Endothelial cell of umbilical vein (primary cell): ENCODE data around the gene EHBP1L1. TPM values are rescaled to one million over a fixed set of nuclear protein-coding genes. Genes with fewer than 3 reads are reported as not detected.

ENCODE experiments used
- BruUV-seq: library from RNA; stranded (reverse); fragments of 400-500 nt; replicated peaks from 2 replicates; lab custom pipeline; 2021; lab: Mats Ljungman, UMichigan
- CTCF ChIA-PET: fragments of 300-600, 350-600 bp; sonication (Branson Sonifier 250); formaldehyde crosslinking; loops from one replicate; lab custom pipeline; 2021; ENCODE audit warnings: antibody characterized with exemption, inconsistent platforms; lab: Charles Lee
- POLR2A ChIA-PET: fragments of 300-600, 350-600 bp; sonication (Branson Sonifier 250); formaldehyde crosslinking; loops from one replicate; lab custom pipeline; 2021; ENCODE audit warnings: antibody characterized with exemption, inconsistent platforms; lab: Charles Lee
- DNase-seq: peaks from one replicate; pipeline ENCODE4 v3.0.0-alpha.2; 2011; ENCODE audit warnings: low read depth, low spot score
- FAIRE-seq: peaks from 2 replicates; lab custom pipeline; 2011; peaks lifted over from hg19 to GRCh38; lab: Jason Lieb, UNC
- H2AFZ ChIP-seq: 2 replicates; pipeline ENCODE4 v1.6.0; 2012; ENCODE audit warnings: low read depth, low read length, control low read depth, inconsistent platforms
- H3K27ac ChIP-seq: 2 replicates; pipeline ENCODE4 v1.5.1; 2011; ENCODE audit warnings: low read depth, mild to moderate bottlenecking, control low read depth, low read length, moderate library complexity; ENCODE audit not compliant: insufficient read depth
- H3K27me3 ChIP-seq, 2 experiments: 2 replicates each; pipeline versions ENCODE4 v1.6.0 to v1.6.1; 2011; ENCODE audit warnings: low read length in 2 of 2, mixed read lengths in 1 of 2; ENCODE audit not compliant: control insufficient read depth in 2 of 2, insufficient read depth in 2 of 2
- H3K36me3 ChIP-seq, 2 experiments: 2 replicates in 1 of 2; 3 replicates in 1 of 2; pipeline ENCODE4 v1.5.1; 2011; ENCODE audit warnings: low read length in 2 of 2, mild to moderate bottlenecking in 1 of 2, moderate library complexity in 1 of 2; ENCODE audit not compliant: control insufficient read depth in 2 of 2, insufficient read depth in 2 of 2; ENCODE audit errors: extremely low read depth in 1 of 2
- H3K4me1 ChIP-seq: 3 replicates; pipeline ENCODE4 v1.5.1; 2011; ENCODE audit warnings: mild to moderate bottlenecking, low read length; ENCODE audit not compliant: control insufficient read depth, insufficient read depth; ENCODE audit errors: extremely low read depth
- H3K4me2 ChIP-seq: 2 replicates; pipeline ENCODE4 v1.6.1; 2011; ENCODE audit warnings: low read length, control low read depth, mixed read lengths; ENCODE audit not compliant: insufficient read depth
- H3K4me3 ChIP-seq, 3 experiments: fragments of 200-600 bp in 1 of 3; sonication (generic), shearing (Covaris generic) in 1 of 3; replicated peaks in 1 of 3; 2 replicates each; pipeline ENCODE4 v1.5.1; 2011 to 2016; ENCODE audit warnings: control low read depth in 3 of 3, low read length in 3 of 3, mild to moderate bottlenecking in 2 of 3, inconsistent platforms in 1 of 3, low read depth in 1 of 3, moderate library complexity in 1 of 3; ENCODE audit not compliant: insufficient read depth in 1 of 3
- H3K79me2 ChIP-seq: 2 replicates; pipeline ENCODE4 v1.6.0; 2012; ENCODE audit warnings: low read length, inconsistent platforms; ENCODE audit not compliant: control insufficient read depth, insufficient read depth
- H3K9ac ChIP-seq: replicated peaks from 2 replicates; pipeline ENCODE3; 2011; ENCODE audit warnings: low read length, control low read depth; ENCODE audit not compliant: insufficient read depth; ENCODE audit errors: extremely low read depth
- H3K9me1 ChIP-seq: replicated peaks from 3 replicates; pipeline ENCODE4 v1.6.0; 2011; ENCODE audit warnings: mild to moderate bottlenecking, low read length; ENCODE audit not compliant: control insufficient read depth, insufficient read depth; ENCODE audit errors: extremely low read depth
- H3K9me3 ChIP-seq: replicated peaks from 2 replicates; pipeline ENCODE4 v1.5.1; 2012; ENCODE audit warnings: low read length, inconsistent platforms; ENCODE audit not compliant: control insufficient read depth, insufficient read depth
- H4K20me1 ChIP-seq: replicated peaks from 2 replicates; pipeline ENCODE3; 2011; ENCODE audit warnings: mild to moderate bottlenecking, low read length; ENCODE audit not compliant: control insufficient read depth, insufficient read depth; ENCODE audit errors: extremely low read depth
- CTCF ChIP-seq, 2 donors: IDR thresholded peaks; 1 replicate in 1 of 2; 2 replicates in 1 of 2; pipeline ENCODE4 v1.5.1; 2011; ENCODE audit warnings: low read length in 2 of 2, mild to moderate bottlenecking in 2 of 2, moderate library complexity in 2 of 2, control low read depth in 1 of 2, inconsistent platforms in 1 of 2, low read depth in 1 of 2; ENCODE audit not compliant: insufficient read depth in 1 of 2; ENCODE audit errors: extremely low read depth in 1 of 2
- EZH2 ChIP-seq: IDR thresholded peaks from 2 replicates; pipeline ENCODE4 v1.6.1; 2012; ENCODE audit warnings: borderline replicate concordance, low read depth, mild to moderate bottlenecking, moderate library complexity, low read length, inconsistent platforms; ENCODE audit not compliant: severe bottlenecking
- FOS ChIP-seq: IDR thresholded peaks from 2 replicates; pipeline ENCODE4 v1.6.1; 2011; ENCODE audit warnings: mild to moderate bottlenecking, low read length, moderate library complexity, borderline replicate concordance; ENCODE audit not compliant: insufficient read depth
- GATA2 ChIP-seq: IDR thresholded peaks from 2 replicates; pipeline ENCODE4 v1.7.0; 2011; ENCODE audit warnings: low read depth, mild to moderate bottlenecking, moderate library complexity, mixed read lengths, low read length; ENCODE audit not compliant: insufficient read length, insufficient read depth
- JUN ChIP-seq: IDR thresholded peaks from 2 replicates; pipeline ENCODE4 v1.6.1; 2011; ENCODE audit warnings: borderline replicate concordance, low read depth; ENCODE audit not compliant: insufficient read length, insufficient read depth
- MAX ChIP-seq: IDR thresholded peaks from 2 replicates; pipeline ENCODE4 v1.6.1; 2011; ENCODE audit not compliant: insufficient read depth, insufficient read length
- MYC ChIP-seq: IDR thresholded peaks from one replicate; pipeline ENCODE4 v1.6.1; 2011; ENCODE audit warnings: mild to moderate bottlenecking, low read depth, low read length
- POLR2A ChIP-seq: IDR thresholded peaks from 2 replicates; pipeline ENCODE4 v1.6.1; 2012; ENCODE audit warnings: low read depth, mild to moderate bottlenecking, control low read depth, low read length
- POLR2AphosphoS5 ChIP-seq: IDR thresholded peaks from 2 replicates; pipeline ENCODE4 v1.6.1; 2012; ENCODE audit warnings: low read depth, mild to moderate bottlenecking, control low read depth, low read length, moderate library complexity; ENCODE audit not compliant: insufficient read depth
- dilution Hi-C: fragments of 300-500 bp; cut with MboI; formaldehyde crosslinking; loops from one replicate; pipeline ENCODE4 v1.15.0; 2019; ENCODE audit warnings: low sequenced_read_pairs; ENCODE audit not compliant: extremely low pct_ligation_motif_present
- intact Hi-C: fragments of 100-400 bp; cut with micrococcal nuclease; formaldehyde crosslinking; loops from one replicate; pipeline ENCODE4 v1.10.0; 2022
- polyA plus RNA-seq, 4 experiments: library from polyadenylated mRNA; depleted of rRNA in 3 of 4; stranded (reverse) in 3 of 4; unstranded in 1 of 4; fragments of >200 nt; gene quantifications; 2 replicates each; pipeline versions ENCODE4 v1.2.1 to v1.2.3, GENCODE V29; 2011 to 2012; ENCODE audit warnings: missing spikeins in 1 of 4
- total RNA-seq: library from RNA; stranded (reverse); gene quantifications from 2 replicates; pipeline ENCODE4 v1.2.3, GENCODE V29; 2021

The EHBP1L1 gene
- total and polyA plus RNA-seq, 2 donors (not counting 3 experiments of a cell fraction or from before 2014, with no cell fraction given), result 12.7 to 19.7 TPM

GRCh38 chr11:65569973-65570918 lies 5.6 kb upstream of the EHBP1L1 start, which contains the start of gene ZNRD2:
TSS of gene ZNRD2 (plus strand) at chr11:65570477. CDS start at chr11:65570492, 15 bp downstream.
- no peaks in the 10 kb centered on the region for H3K9me3 ChIP-seq
- H3K36me3 ChIP-seq, result no peaks in the 10 kb centered on the region
- peak within 1 kb of the TSS; percentile 64 for H2AFZ ChIP-seq
- H3K79me2 ChIP-seq, result peaks cover 25% of the 10 kb centered on the region
- intact Hi-C loops (loop anchor here (1.0 to 5.0 kb wide), 4 partner anchors 10 to 188 kb away; partner anchors contain the start of gene SLC25A45), dilution Hi-C loops (no loop called here)
- peak within 1 kb of the TSS; percentile 61 for H3K27ac ChIP-seq
- H3K4me1 ChIP-seq, result peaks cover 51% of the 10 kb centered on the region
- TF ChIP-seq POLR2A, result peak; percentile 84
- TF ChIP-seq POLR2AphosphoS5, result peak; percentile 78
- TF ChIP-seq MYC, result peak; percentile 73
- TF ChIP-seq JUN, result no peak
- peak; percentile 40 for TF ChIP-seq FOS
- TF ChIP-seq EZH2, result no peak
- peak; percentile 29 to 47 for TF ChIP-seq CTCF (IDR thresholded peaks at IDR 0.05; ENCODE audit: extremely low read depth in 1 of 2, insufficient read depth in 1 of 2, low read depth in 1 of 2, low read length in 2 of 2)
- peak; percentile 35 for TF ChIP-seq MAX
- no peak for TF ChIP-seq GATA2
- no peaks in the 10 kb centered on the region for H3K27me3 ChIP-seq
- TSS peak; percentile 59 for BruUV-seq
- H3K4me2 ChIP-seq, result peak within 1 kb of the TSS; percentile 82
- peak within 1 kb of the TSS; percentile 55 to 66 (median 63) for H3K4me3 ChIP-seq
- H3K9ac ChIP-seq, result peak within 1 kb of the TSS; percentile 85
- FAIRE-seq, result peak; percentile 99
- ChIA-PET POLR2A (interaction anchor here (0.5 to 1.2 kb wide), 3 partner anchors 10 to 148 kb away, joined by 3 to 4 read pairs (median 4); partner anchors contain the start of gene NEAT1), CTCF (interaction anchor here (0.6 to 9.7 kb wide), 9 partner anchors 11 to 45 kb away, joined by 3 to 167 read pairs (median 4); partner anchors contain the start of genes LTBP3, MAP3K11 and PCNX3)
- DNase-seq, result peak; percentile 99
- H3K9me1 ChIP-seq, result no peaks in the 10 kb centered on the region
- no peaks in the 10 kb centered on the region for H4K20me1 ChIP-seq
